Cardiac atrium fibroblast (primary cell): ENCODE data around the gene DEF6. TPM values are rescaled to one million over a fixed set of nuclear protein-coding genes. Genes with fewer than 3 reads are reported as not detected.

Experiments
- total RNA-seq: library from RNA; depleted of rRNA; stranded (reverse); fragments of >200 nt; gene quantifications from 2 replicates; pipeline ENCODE4 v1.2.3, GENCODE V29; 2015

Gene DEF6
- 1.1 TPM in 1 of 2 replicates, not detected in the other for total RNA-seq

GRCh38 chr6:35297601-35298481 lies at the start of gene DEF6:
DEF6 (plus strand) TSS chr6:35297818; CDS start chr6:35297857, 39 bp downstream.

DNA sequence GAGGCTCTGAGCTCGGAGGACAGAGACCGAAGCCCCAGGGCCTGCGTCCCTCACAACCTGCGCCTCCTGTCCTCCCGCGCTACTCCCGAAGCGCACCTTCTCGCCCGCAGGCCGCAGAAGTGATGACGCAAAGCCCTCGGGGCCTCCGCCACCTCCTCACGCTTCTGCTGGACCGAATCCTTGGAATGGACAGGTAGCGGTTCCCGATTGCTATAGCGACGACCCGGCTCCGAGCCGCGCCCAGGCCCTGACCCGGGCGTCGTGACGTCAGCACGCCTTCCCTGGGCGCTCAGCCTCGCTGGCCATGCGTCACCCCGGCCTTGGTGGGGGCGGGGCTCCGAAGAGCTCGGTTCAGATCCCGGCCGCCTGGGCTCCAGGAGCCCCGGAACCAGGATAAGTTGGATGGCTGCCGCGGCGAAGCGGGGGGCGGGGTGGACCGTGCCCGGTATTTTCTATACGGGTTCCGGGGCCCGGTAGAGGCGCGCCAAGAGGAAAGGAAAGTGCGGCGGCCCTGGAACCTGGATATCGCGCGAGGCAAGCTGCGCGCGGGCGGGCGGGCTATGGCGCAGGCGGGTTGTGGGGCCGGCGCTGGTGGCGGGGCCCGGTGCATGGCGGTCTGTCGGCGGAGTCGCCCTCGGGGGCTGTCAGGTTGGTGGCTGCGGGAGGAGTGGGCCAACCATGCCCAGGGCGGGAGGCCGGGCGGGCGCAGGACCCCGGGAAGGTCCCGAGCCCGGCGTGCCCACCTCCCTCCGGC lies 38.2 kb upstream of the DEF6 start, which contains the start of gene ZNF76:
ZNF76 (plus strand) TSS at position 542 of the 754 bp plus-strand sequence. CDS start 21,417 bp downstream, outside the sequence.

GRCh38 chr6:35342258-35343091 lies 44.9 kb downstream of the DEF6 start, which contains the start of gene PPARD:
PPARD (plus strand) TSS chr6:35342558; CDS start chr6:35411088, 68,530 bp downstream.

Other genes starting within 250 kb of the DEF6 start
- not detected in 2 replicates for gene TCP11, start 156.5 kb upstream of the DEF6 start, total RNA-seq
- gene SCUBE3, start 83.9 kb upstream of the DEF6 start, total RNA-seq = 0.32 and 2.0 TPM in 2 replicates
- 12.3 and 16.1 TPM in 2 replicates for gene ZNF76, start 38.1 kb upstream of the DEF6 start, total RNA-seq
- gene PPARD, start 44.7 kb downstream of the DEF6 start, total RNA-seq = 11.6 and 13.1 TPM in 2 replicates
- 2.6 and 4.3 TPM in 2 replicates for gene FANCE, start 154.5 kb downstream of the DEF6 start, total RNA-seq
- gene RPL10A, start 170.6 kb downstream of the DEF6 start, total RNA-seq = 1,496 and 1,677 TPM in 2 replicates
- 12.5 and 13.0 TPM in 2 replicates for gene TEAD3, start 199.3 kb downstream of the DEF6 start, total RNA-seq
- gene TULP1, start 215.1 kb downstream of the DEF6 start, total RNA-seq = not detected in 2 replicates